ENCODE results near the gene TNNI2. TPM values are rescaled to one million over a fixed set of nuclear protein-coding genes. Genes with fewer than 3 reads are reported as not detected.

Gene TNNI2
- total RNA-seq, 1 experiment from 2014 or later = 7.8 TPM

DNA sequence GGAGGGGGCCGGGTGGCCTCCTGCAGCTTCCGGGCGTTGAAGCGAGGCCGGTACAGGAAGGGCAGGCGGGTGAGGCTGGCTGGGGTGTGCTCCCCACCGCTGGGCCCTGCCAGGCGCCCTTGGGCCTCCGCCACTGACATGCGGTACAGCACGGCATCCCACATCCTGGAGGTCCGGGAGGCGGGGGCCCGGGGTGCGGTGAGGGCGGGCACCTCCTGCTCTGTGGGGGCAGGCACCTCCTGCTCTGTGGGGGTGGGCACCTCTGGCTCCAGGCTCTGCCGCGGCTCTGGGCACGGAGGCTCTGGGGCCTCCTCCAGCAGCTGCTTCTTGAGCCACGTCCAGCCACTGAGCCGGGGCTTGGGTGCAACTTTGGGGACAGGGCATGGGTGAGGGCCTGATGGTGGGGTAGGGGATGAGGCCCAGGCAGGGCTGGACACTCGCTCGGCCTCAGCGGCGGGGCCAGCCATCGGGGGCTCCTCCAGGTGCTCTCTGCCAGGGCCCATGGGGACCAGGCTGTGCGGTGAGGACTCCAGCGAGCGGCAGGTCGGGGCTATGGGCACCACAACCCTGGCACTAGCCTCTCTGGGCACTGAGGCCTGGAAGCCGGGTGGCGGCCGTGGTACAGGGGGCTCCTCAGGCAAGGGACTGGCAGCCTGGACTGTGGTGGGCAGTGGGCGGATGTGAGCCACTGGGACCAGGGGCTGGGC lies 50.6 kb downstream of the TNNI2 start:
- Histone ChIP-seq H2AFZ (no peak overlapping the region), H3K36me3 (ENCODE audit: low read depth) (no peaks in the 10 kb centered on the region), H3K9me3 (ENCODE audit: insufficient read depth, low read depth) (no peaks in the 10 kb centered on the region), H3K9me2 (ENCODE audit: insufficient read depth) (no peaks in the 10 kb centered on the region), H3K27me3 (ENCODE audit: insufficient read depth, low read depth) (peaks cover 54% of the 10 kb centered on the region), H3K27ac (no peak overlapping the region), H3F3A (ENCODE audit: insufficient read depth, low read depth) (no peaks in the 10 kb centered on the region), H3K4me1 (replicated peaks; ENCODE audit: insufficient read depth) (no peaks in the 10 kb centered on the region), H4K20me1 (ENCODE audit: insufficient read depth) (no peaks in the 10 kb centered on the region), H3K79me2 (ENCODE audit: low read depth) (no peaks in the 10 kb centered on the region), H3K4me2 (no peak overlapping the region), H3K4me3 (no peak overlapping the region)
- intact Hi-C loops (cut with micrococcal nuclease; ENCODE audit: unreplicated experiment) = no loop called here
- POLR2A ChIA-PET (ENCODE audit: unreplicated experiment) = no interaction called here
- no TSS peak for BruUV-seq (replicated peaks)
- TF ChIP-seq EZH2 (IDR thresholded peaks at IDR 0.05; ENCODE audit: low read depth) = no peak
- TF ChIP-seq, protein P1, sequence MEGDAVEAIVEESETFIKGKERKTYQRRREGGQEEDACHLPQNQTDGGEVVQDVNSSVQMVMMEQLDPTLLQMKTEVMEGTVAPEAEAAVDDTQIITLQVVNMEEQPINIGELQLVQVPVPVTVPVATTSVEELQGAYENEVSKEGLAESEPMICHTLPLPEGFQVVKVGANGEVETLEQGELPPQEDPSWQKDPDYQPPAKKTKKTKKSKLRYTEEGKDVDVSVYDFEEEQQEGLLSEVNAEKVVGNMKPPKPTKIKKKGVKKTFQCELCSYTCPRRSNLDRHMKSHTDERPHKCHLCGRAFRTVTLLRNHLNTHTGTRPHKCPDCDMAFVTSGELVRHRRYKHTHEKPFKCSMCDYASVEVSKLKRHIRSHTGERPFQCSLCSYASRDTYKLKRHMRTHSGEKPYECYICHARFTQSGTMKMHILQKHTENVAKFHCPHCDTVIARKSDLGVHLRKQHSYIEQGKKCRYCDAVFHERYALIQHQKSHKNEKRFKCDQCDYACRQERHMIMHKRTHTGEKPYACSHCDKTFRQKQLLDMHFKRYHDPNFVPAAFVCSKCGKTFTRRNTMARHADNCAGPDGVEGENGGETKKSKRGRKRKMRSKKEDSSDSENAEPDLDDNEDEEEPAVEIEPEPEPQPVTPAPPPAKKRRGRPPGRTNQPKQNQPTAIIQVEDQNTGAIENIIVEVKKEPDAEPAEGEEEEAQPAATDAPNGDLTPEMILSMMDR (conservative IDR thresholded peaks at IDR 0.05) = no peak
- DNase-seq = no peak
- CTCF ChIA-PET = no interaction called here

DNA sequence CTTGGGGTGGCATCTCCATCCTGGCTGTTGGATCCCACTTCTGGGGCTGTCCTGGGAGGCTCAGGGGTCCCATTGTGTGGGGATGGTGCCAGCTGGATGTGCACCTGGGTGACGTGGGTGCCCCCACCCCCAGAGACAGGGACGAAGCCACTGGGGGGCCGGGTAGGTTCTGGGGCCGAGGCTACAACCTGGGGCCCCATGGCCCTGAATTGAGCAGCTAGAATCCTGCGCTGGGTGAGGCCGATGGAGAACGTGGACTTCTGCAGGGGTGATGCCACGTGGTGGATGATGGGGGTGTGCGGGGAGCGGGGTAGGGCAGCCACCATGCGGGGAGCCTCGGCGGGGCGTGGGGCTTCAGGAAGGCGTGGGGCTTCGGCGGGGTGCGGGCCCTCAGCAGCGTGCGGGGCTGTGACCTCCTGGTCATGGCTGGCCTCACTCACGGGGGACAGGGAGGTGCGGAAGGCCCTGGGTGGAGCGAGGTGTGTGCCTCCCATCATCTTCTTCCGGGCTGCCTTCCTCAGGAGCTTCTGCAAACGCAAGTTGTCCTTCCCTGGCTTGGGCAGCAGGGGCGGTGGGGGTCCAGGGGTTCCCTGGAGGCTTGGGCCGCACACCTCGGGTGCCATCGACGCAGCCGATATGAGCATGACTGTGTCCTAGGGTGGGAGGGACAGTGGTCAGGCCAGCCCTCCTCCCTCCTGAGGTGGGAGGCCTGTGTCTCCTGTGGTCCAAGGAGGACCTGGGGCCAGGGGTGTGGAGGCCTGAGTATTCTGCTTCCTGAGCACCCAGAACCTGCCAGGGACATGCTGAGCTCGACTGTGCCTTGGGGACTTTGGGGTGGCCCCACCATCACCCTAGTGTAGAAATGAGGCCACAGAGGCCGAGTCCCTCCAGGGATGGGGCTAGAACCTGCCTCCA lies 51.4 kb downstream of the TNNI2 start:
- no peak for DNase-seq
- no TSS peak for BruUV-seq (replicated peaks)
- POLR2A ChIA-PET (ENCODE audit: unreplicated experiment) = no interaction called here

More for the DNA sequence above, 51.4 kb downstream of the TNNI2 start:
- Histone ChIP-seq H3K4me3 (no peak overlapping the region), H4K20me1 (ENCODE audit: insufficient read depth) (no peaks in the 10 kb centered on the region), H3F3A (ENCODE audit: insufficient read depth, low read depth) (no peaks in the 10 kb centered on the region), H3K4me2 (no peak overlapping the region), H3K9me3 (ENCODE audit: insufficient read depth, low read depth) (no peaks in the 10 kb centered on the region), H3K36me3 (ENCODE audit: low read depth) (no peaks in the 10 kb centered on the region), H2AFZ (no peak overlapping the region), H3K9me2 (ENCODE audit: insufficient read depth) (no peaks in the 10 kb centered on the region), H3K27me3 (ENCODE audit: insufficient read depth, low read depth) (peaks cover 49% of the 10 kb centered on the region), H3K79me2 (ENCODE audit: low read depth) (no peaks in the 10 kb centered on the region), H3K27ac (no peak overlapping the region), H3K4me1 (replicated peaks; ENCODE audit: insufficient read depth) (no peaks in the 10 kb centered on the region)
- intact Hi-C loops (cut with micrococcal nuclease; ENCODE audit: unreplicated experiment) = no loop called here
- CTCF ChIA-PET = interaction anchor here (0.6 kb wide), 1 partner anchor 212 kb away, joined by 3 read pairs; no protein-coding TSS in a partner anchor
- TF ChIP-seq, protein P1 (conservative IDR thresholded peaks at IDR 0.05) = no peak
- TF ChIP-seq EZH2 (IDR thresholded peaks at IDR 0.05; ENCODE audit: low read depth) = no peak

Small RNA genes lying within 50 kb of the gene (microRNA-seq; reads per million reads assigned to microRNA genes)
- gene MIR4298 (ENCODE audit: borderline number of aligned reads, borderline replicate concordance) (not detected), gene MIR7847 (ENCODE audit: borderline number of aligned reads, borderline replicate concordance) (not detected)

Other genes starting within 250 kb of the TNNI2 start
- not detected in 2 replicates for gene KRTAP5-2, start 240.7 kb upstream of the TNNI2 start, total RNA-seq (2021)
- gene KRTAP5-3, start 230.5 kb upstream of the TNNI2 start, total RNA-seq (2021) = not detected in 2 replicates
- not detected in 2 replicates for gene KRTAP5-4, start 216.8 kb upstream of the TNNI2 start, total RNA-seq (2021)
- gene KRTAP5-5, start 209.2 kb upstream of the TNNI2 start, total RNA-seq (2021) = not detected in 2 replicates
- not detected in 2 replicates for gene KRTAP5-6, start 141.8 kb upstream of the TNNI2 start, total RNA-seq (2021)
- gene IFITM10, start 88.4 kb upstream of the TNNI2 start, total RNA-seq (2021) = 4.2 and 5.5 TPM in 2 replicates
- 735 and 993 TPM in 2 replicates for gene CTSD, start 75.1 kb upstream of the TNNI2 start, total RNA-seq (2021)
- gene SYT8, start 4.0 kb upstream of the TNNI2 start, total RNA-seq (2021) = 8.9 and 12.1 TPM in 2 replicates
- gene LSP1, start 14.1 kb downstream of the TNNI2 start, total RNA-seq (2021) = 2.5 and 2.6 TPM in 2 replicates
- not detected in 2 replicates for gene PRR33, start 52.9 kb downstream of the TNNI2 start, total RNA-seq (2021)
- gene TNNT3, start 80.7 kb downstream of the TNNI2 start, total RNA-seq (2021) = 0.60 TPM in 1 of 2 replicates, not detected in the other
- 66.4 and 76.3 TPM in 2 replicates for gene MRPL23, start 108.4 kb downstream of the TNNI2 start, total RNA-seq (2021)
- gene H19, start 158.9 kb downstream of the TNNI2 start, total RNA-seq (2021) = 0.26 and 0.53 TPM in 2 replicates

All from PC-9 (cell line).